OCI-LY1 (cell line): ENCODE results near the gene KRTAP10-4.

Source experiments
- H2AFZ ChIP-seq: fragments of 200-600 bp; sonication (generic), shearing (Covaris generic); 2 replicates; pipeline ENCODE4 v1.6.0; 2014; ENCODE audit warnings: antibody characterized with exemption, mild to moderate bottlenecking, low read length
- H3F3A ChIP-seq: fragments of 200-600 bp; sonication (generic), shearing (Covaris generic); 2 replicates; pipeline ENCODE4 v1.6.0; 2014; ENCODE audit warnings: mild to moderate bottlenecking, antibody characterized with exemption, low read length, moderate library complexity; ENCODE audit not compliant: insufficient read depth
- H3K27ac ChIP-seq: fragments of 200-600 bp; sonication (generic); 2 replicates; pipeline ENCODE4 v1.5.1; 2014; ENCODE audit warnings: low read length, mixed run types, mild to moderate bottlenecking, low read depth; ENCODE audit not compliant: poor library complexity, severe bottlenecking
- H3K27me3 ChIP-seq: fragments of 200-600 bp; sonication (generic); 2 replicates; pipeline ENCODE4 v1.6.0; 2014; ENCODE audit warnings: antibody characterized with exemption, mild to moderate bottlenecking, low read length, moderate library complexity; ENCODE audit not compliant: insufficient read depth
- H3K36me3 ChIP-seq: fragments of 200-600 bp; sonication (generic); 2 replicates; pipeline ENCODE4 v1.6.1; 2014; ENCODE audit warnings: mild to moderate bottlenecking, antibody characterized with exemption, low read length, moderate library complexity, mixed read lengths; ENCODE audit not compliant: insufficient read depth
- H3K4me1 ChIP-seq: fragments of 200-600 bp; sonication (generic); 2 replicates; pipeline ENCODE4 v1.5.1; 2014; ENCODE audit warnings: mild to moderate bottlenecking, low read length, moderate library complexity; ENCODE audit not compliant: insufficient read depth, severe bottlenecking
- H3K4me2 ChIP-seq: fragments of 200-600 bp; sonication (generic), shearing (Covaris generic); 2 replicates; pipeline ENCODE4 v1.6.1; 2014; ENCODE audit warnings: low read length
- H3K4me3 ChIP-seq: fragments of 200-600 bp; sonication (generic); 2 replicates; pipeline ENCODE4 v1.5.1; 2014; ENCODE audit warnings: low read length, low read depth, mild to moderate bottlenecking, mixed read lengths; ENCODE audit not compliant: poor library complexity, severe bottlenecking
- H3K79me2 ChIP-seq: fragments of 200-600 bp; shearing (Covaris generic); 2 replicates; pipeline ENCODE4 v1.6.1; 2016; ENCODE audit warnings: mixed run types, low read length, mixed read lengths; ENCODE audit not compliant: insufficient read depth
- H3K9ac ChIP-seq: fragments of 200-600 bp; sonication (generic), shearing (Covaris generic); 2 replicates; pipeline ENCODE4 v1.6.1; 2014; ENCODE audit warnings: mild to moderate bottlenecking, low read length, mixed read lengths
- H3K9me2 ChIP-seq: fragments of 200-600 bp; sonication (generic), shearing (Covaris generic); 2 replicates; pipeline ENCODE4 v1.6.1; 2014; ENCODE audit warnings: low read depth, mild to moderate bottlenecking, low read length, mixed read lengths
- H3K9me3 ChIP-seq: fragments of 200-600 bp; shearing (Covaris generic); 2 replicates; pipeline ENCODE4 v1.6.1; 2014; ENCODE audit warnings: low read length, mixed read lengths
- H4K20me1 ChIP-seq: fragments of 200-600 bp; sonication (generic), shearing (Covaris generic); 2 replicates; pipeline ENCODE4 v1.6.0; 2016; ENCODE audit warnings: mild to moderate bottlenecking, low read length; ENCODE audit not compliant: insufficient read depth
- CTCF ChIP-seq: fragments of 200-600 bp; sonication (generic), shearing (Covaris generic); IDR thresholded peaks from 2 replicates; pipeline ENCODE4 v1.5.1; 2017; ENCODE audit warnings: mild to moderate bottlenecking, antibody characterized with exemption, low read length, moderate library complexity, mixed read lengths
- EZH2 ChIP-seq: fragments of 200-600 bp; sonication (generic), shearing (Covaris generic); IDR thresholded peaks from 2 replicates; pipeline ENCODE4 v1.8.0; 2017; ENCODE audit warnings: borderline replicate concordance, mixed run types, mild to moderate bottlenecking, antibody characterized with exemption, low read length, moderate library complexity, mixed read lengths

The KRTAP10-4 gene

GRCh38 chr21:44529503-44530125, 43.9 kb upstream of the KRTAP10-4 start:
- Histone ChIP-seq H3K36me3 (no peaks in the 10 kb centered on the region), H3K4me3 (no peak overlapping the region), H3K27me3 (no peaks in the 10 kb centered on the region)

GRCh38 chr21:44530221-44530902, 43.2 kb upstream of the KRTAP10-4 start:
- Histone ChIP-seq H2AFZ (no peak overlapping the region), H3K4me2 (no peak overlapping the region), H3K4me1 (no peaks in the 10 kb centered on the region), H3K79me2 (no peaks in the 10 kb centered on the region), H3K36me3 (no peaks in the 10 kb centered on the region), H4K20me1 (no peaks in the 10 kb centered on the region), H3K27me3 (no peaks in the 10 kb centered on the region), H3K4me3 (no peak overlapping the region), H3K9me2 (no peaks in the 10 kb centered on the region), H3K27ac (no peak overlapping the region), H3K9ac (no peak overlapping the region), H3K9me3 (no peaks in the 10 kb centered on the region), H3F3A (no peaks in the 10 kb centered on the region)
- TF ChIP-seq CTCF: no peak
- no peak for TF ChIP-seq EZH2

More at GRCh38 chr21:44529503-44530125, 43.9 kb upstream of the KRTAP10-4 start:
- H3K79me2 ChIP-seq: no peaks in the 10 kb centered on the region
- no peak overlapping the region for H3K27ac ChIP-seq
- no peaks in the 10 kb centered on the region for H3K9me3 ChIP-seq
- H3K9ac ChIP-seq: no peak overlapping the region
- no peaks in the 10 kb centered on the region for H3K4me1 ChIP-seq
- H3K4me2 ChIP-seq: no peak overlapping the region
- H2AFZ ChIP-seq: no peak overlapping the region
- no peak for TF ChIP-seq EZH2
- no peak for TF ChIP-seq CTCF
- no peaks in the 10 kb centered on the region for H3K9me2 ChIP-seq
- no peaks in the 10 kb centered on the region for H3F3A ChIP-seq
- H4K20me1 ChIP-seq: no peaks in the 10 kb centered on the region

GRCh38 chr21:44530903-44531605, 42.5 kb upstream of the KRTAP10-4 start:
- Histone ChIP-seq H3K4me2 (no peak overlapping the region), H3F3A (no peaks in the 10 kb centered on the region), H3K79me2 (no peaks in the 10 kb centered on the region), H3K4me3 (no peak overlapping the region), H3K9ac (no peak overlapping the region), H3K36me3 (no peaks in the 10 kb centered on the region), H3K9me2 (no peaks in the 10 kb centered on the region), H3K27ac (no peak overlapping the region), H3K9me3 (no peaks in the 10 kb centered on the region), H4K20me1 (no peaks in the 10 kb centered on the region), H3K4me1 (no peaks in the 10 kb centered on the region), H3K27me3 (no peaks in the 10 kb centered on the region), H2AFZ (no peak overlapping the region)
- TF ChIP-seq EZH2 (no peak), CTCF (no peak)
